NCI-H446 treated with DMSO at 0.1 percent for 48 hours (cell line): Measurements from ENCODE around the gene CRAMP1.
"Not testable (repeated sequence)": the region's sequence is repeated elsewhere in the genome, so short reads cannot be mapped to it uniquely, and the experiment has no call there.

Experiments used
- DNase-seq: peaks from one replicate; lab custom pipeline; 2025; lab: John Stamatoyannopoulos, UW

CRAMP1 gene, protein sequence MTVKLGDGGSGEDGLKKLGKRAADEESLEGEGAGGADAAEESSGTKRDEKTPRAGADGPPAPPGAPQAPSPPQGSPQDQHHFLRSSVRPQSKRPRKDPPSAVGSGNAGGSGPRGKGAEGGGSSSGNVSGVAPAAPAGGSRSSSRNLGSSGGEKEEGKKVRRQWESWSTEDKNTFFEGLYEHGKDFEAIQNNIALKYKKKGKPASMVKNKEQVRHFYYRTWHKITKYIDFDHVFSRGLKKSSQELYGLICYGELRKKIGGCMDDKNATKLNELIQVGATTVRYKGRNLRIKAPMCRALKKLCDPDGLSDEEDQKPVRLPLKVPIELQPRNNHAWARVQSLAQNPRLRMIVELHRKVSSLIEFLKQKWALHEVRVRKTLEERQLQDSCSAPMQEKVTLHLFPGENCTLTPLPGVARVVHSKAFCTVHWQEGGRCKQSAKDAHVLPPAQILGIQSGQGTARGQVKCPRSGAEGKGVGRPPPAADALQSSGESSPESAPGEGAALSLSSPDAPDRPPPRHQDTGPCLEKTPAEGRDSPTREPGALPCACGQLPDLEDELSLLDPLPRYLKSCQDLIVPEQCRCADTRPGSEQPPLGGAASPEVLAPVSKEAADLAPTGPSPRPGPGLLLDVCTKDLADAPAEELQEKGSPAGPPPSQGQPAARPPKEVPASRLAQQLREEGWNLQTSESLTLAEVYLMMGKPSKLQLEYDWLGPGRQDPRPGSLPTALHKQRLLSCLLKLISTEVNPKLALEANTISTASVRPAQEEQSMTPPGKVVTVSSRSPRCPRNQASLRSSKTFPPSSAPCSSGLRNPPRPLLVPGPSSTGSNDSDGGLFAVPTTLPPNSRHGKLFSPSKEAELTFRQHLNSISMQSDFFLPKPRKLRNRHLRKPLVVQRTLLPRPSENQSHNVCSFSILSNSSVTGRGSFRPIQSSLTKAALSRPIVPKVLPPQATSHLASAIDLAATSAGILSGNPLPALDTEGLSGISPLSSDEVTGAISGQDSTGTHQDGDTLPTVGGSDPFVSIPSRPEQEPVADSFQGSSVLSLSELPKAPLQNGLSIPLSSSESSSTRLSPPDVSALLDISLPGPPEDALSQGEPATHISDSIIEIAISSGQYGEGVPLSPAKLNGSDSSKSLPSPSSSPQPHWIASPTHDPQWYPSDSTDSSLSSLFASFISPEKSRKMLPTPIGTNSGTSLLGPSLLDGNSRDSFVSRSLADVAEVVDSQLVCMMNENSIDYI (N-terminal part only)

DNA sequence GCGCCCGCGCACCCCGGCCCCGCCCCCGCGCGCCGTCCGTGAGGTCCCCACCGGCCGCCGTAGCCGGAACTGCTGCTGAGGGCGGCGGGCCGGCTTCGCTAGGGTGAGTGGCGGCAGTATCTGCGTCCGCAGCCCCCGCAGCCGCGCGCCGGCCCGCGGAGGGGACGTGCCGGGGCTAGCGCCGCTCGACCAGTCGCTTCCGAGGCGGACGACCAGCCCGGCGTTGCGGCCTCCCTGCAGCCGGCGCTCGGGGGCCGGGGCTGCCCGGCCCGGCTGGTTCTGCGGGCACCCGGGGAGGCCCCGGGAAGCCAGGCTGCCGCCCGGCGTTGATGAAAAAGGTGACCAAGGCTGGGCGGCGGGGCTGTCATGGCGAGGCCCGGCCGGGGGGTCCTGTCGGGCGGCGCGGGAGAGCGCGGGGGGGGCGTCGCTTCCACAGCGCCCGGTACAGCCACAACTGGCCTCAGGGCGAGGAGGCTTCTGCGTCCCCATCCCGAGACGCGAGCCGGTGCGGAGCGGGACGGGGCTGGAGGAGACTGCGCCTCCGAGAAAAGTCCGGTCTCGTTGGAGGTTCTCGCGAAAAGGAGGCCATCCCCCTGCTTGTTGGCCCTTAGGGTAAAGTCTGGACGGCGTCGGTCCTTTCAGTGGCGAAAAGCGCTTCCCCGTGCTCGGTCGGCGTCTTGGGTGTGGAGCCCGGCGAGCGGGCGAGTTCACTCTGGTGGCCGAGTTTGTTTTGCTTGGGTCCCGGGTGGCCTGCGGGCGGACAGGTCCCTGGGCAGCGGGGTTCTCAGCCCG, at the start of gene CRAMP1:
TSS of gene CRAMP1 (plus strand) at position 41 of the 792 bp plus-strand sequence. CDS start 2,280 bp downstream, outside the sequence.
- DNase-seq: no peak

DNA sequence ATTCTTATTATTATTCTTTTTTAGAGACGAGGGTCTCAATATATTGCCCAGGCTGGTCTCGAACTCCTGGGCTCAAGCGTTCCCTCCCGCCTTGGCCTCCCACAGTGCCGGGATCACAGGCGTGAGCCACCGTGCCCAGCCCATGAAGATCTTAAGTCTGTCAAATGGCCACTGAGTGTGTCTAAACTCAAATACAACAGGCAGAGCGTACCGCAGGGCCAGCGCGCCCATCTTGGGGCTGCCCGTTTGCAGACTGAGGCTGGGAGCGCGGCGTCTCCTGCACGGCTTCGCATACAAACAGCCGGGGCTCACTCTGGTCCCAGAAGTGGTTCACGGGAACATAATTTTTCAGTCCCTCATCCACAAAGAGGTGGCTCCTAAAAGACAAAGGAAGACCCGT, 48.4 kb upstream of the CRAMP1 start:
- DNase-seq: no peak

DNA sequence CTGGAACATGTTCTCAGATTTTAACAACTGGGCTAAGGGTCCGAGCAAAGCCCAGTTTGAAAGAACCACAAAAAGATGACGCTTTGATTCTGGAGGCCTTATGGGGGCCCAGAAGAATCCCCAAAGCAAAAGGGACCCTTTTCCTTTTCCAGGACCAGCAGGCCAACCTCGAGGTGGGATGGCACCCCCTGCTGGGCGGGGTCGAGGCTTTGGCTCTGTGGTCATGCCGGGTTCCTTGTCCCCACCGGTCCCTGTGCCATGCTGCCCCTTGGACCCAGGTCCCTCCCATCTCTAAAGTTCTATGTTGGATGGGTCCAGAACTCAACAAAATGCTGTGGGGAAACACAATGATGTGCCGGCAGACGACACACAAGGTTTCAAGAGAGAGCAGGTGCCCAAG, 47.8 kb upstream of the CRAMP1 start:
- no peak for DNase-seq

DNA sequence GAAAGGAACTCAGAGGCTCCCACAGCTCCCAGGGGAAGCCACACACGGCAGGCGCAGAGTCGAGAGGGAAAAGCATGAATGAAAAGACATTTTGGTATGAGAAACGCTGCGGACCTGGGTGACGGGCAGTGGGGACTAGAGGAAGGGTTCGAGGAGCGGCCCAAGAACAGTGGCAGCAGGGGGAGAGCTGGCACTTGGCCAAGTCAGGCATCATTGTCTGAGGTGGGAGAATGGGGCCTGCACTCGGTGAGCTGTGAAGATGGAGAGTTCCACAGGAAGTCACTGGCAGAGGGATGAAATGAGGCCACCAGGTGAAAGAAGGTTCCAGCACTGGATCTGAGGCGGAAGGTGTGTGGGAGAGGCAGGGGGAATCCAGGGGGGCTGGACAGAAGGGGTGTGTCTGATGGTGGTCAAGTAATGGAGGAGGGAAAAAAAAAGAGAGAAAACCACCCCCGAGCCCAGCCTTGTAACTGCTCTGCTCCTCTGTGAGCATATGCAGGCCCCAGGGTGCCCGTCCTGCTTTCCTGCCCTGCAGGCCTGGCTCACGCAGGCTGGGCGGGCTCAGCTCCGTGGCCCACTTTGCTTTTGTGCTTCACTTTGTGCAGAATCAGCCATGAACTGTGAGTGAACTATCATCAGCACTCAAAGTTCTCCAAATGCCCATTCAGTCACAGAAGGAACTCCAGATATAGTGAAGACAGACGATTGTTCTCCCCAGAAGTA, 46.9 kb upstream of the CRAMP1 start:
- no peak for DNase-seq

DNA sequence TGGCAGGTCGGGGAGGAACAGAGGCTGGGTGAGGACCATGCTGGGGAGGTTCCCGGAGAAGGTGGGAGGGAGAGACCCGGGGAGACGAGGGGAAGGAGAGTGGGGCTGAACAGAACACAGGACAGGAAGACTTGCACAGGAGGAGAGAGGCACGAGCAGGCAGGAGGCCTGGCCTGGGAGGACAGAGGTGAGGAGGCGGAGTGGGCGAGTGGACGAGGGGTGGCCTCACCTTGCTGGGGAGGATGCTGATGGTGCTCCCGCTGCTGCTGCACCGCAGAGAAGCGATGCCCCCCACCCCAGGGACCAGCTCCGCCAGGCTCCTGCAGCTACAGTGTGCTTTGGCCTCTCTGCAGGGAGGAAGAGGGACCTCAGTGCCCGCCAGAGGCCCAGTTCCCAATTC, 44.2 kb upstream of the CRAMP1 start:
- no peak for DNase-seq

DNA sequence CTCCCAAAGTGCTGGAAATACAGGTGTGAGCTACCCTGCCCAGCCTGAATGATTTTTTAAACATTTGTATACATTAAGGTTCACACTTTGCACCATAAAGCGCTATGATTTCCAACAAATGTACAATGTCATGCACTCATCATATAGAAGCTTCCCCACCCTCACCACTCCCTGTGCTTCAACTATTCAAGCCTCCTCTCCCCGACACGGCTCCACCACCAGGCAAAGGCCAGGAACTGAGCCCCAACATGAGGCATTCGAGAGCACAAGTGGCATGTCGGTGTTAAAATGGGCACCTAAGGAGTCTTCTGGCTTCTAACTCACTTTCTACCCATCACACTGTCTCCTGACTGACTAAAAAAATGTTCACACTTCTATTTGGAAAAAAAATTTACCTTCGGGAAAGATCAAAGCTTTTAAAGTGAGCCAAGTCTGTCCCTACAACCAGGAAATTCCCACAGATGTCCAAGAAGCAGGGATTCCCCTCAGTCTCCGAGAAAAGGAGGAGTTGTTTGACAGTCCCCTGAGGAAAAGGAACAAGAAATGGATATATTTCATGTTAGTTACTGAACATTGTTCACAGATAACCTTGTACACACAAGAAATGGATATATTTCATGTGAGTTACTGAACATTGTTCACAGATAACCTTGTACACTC, 41.0 kb upstream of the CRAMP1 start:
- DNase-seq: no peak

DNA sequence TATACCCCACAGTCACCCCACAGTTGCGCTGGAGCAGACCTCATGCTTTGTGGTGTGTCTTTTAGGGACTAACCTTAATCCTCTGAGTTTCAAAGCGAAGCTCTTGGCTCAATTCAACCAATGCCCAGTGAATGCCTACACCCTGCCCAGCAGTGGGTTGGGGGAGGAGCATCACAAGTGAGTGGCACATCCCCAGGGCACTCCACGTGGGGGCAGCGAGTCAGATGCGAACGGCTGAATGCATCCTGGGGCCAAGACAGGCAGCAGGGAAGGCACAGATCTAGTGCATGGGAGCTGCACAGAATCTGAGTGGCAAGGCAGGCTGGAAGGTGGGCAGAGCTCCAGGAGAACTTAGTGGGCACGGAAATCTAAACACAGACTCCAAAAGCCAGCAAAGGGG, 39.5 kb upstream of the CRAMP1 start:
- no peak for DNase-seq

DNA sequence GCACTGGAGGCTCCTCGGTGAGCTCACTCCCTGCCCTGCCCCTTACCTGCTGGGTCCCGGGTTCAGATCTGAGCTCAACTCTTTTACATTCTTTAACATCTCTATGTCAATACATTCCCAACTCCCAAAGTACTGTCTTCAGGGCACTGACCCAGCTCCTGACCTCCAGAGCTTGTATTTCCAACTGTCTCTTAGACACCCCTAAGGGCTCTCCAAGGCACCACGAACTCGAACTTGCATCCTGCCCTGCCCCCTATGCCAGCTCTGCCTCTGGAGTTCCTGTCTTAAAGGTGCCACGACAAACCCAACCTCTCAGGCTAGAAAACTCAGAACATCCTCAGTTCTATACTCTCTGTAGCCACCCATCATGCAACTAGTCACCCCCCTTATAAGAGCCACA, 38.9 kb upstream of the CRAMP1 start:
- no peak for DNase-seq

DNA sequence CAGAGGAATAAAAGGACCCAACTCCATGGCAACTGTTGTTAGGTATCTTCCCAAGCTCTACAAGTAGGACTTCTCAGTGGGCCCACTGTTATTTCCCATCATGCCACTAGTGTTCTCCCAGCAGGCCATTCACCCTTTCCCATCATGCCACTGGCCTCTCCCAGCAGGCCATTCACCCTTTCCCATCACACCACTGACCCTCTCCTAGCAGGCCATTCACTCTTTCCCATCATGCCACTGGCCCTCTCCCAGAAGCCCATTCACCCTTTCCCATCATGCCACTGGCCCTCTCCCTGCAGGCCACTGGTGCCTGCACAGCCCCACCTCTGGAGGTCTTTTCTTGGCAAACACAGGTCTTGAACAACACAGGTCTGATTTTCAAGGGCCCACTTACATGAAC, 36.6 kb upstream of the CRAMP1 start:
- no peak for DNase-seq

DNA sequence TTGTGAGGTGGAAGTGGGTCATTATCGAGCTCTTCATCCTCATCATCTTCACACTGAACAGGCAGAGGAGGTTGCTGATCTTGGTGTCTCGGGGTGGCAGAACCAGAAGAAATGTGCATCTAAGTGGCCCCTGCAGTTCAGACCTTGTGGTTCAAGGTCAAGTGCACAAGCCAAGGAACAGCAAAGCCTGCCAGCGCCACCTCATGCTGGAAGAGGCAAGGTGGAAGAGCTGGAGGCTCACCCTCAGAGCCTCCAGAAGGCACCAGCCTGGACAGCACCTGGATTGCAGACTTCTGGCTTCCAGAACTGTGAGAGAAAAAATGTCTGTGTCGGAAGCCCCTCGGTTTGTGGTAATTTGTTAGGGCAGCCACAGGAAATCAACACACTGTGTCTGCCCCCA, 32.9 kb upstream of the CRAMP1 start:
- no peak for DNase-seq

DNA sequence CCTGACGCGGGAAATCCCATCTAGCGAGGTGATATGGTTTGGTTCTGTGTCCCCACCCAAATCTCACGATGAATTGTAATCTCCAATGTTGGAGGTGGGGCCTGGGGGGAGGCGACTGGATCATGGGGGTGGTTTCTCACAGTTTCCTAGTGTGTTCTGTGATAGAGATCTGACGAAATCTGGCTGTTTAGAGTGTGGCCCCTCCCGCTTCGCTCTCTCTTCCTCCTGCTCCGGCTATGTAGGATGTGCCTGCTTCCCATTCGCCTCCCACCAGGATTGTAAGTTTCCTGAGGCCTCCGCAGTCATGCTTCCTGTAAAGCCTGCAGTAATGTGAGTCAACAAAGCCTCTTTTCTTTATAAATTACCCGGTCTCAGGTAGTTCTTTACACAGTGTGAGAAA, 31.9 kb upstream of the CRAMP1 start:
- DNase-seq: no peak

DNA sequence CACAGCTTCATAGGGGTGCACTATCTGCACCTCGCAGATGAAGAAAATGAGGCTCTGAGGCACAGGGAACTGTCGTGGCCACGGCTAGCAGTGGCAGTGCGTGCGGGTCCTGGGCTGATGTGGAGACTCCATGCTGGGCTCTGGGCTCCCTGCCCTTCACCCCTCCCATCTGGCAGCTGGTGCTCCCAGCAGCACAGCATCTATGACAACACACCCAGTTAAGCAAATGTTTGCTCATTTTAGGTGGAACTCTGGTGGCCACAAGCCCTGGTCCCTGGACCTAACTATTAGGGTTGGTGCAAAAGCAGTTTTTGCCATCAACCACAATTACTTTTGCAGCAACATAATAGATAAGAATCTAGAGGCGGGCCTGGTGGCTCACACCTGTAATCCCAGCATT, 31.2 kb upstream of the CRAMP1 start:
- no peak for DNase-seq

DNA sequence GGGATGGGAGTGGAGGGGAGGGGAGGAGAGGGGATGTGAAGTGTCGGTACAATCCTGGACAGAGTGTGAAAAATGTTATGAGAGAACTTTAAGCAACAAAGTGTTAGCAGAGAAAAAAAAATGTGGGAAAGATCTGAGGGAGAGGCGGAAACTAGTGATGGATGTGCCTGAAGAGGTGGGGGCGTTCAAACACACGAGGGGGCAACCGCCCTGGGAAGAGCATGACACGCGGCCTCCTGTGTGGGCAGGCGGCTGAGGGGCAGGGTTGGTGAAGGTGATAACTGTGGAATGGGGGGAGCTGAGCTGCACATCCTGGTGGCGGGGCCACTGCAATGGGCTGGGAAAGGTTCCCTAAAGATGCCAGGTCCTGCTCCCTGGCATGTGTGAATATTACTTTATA, 30.4 kb upstream of the CRAMP1 start:
- DNase-seq: no peak

DNA sequence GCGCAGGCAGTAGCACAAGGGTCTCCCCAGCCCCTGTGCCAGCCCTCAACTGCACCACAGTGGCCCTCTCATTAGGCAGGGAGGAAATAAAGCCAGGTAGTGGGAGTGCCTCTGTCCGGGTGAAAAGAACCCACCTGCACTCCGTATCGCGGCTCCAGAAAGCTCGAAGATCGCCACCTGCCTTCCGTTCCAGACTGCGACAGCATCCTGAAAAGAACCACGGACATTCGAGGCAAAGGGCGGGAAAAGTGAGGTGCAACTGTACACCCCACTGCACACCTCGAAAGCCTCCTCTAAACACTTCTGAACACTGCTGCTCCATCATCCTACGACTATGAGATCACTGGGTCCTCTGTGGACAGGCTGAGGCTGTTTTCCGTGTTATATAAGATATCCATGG, 29.0 kb upstream of the CRAMP1 start:
- no peak for DNase-seq

DNA sequence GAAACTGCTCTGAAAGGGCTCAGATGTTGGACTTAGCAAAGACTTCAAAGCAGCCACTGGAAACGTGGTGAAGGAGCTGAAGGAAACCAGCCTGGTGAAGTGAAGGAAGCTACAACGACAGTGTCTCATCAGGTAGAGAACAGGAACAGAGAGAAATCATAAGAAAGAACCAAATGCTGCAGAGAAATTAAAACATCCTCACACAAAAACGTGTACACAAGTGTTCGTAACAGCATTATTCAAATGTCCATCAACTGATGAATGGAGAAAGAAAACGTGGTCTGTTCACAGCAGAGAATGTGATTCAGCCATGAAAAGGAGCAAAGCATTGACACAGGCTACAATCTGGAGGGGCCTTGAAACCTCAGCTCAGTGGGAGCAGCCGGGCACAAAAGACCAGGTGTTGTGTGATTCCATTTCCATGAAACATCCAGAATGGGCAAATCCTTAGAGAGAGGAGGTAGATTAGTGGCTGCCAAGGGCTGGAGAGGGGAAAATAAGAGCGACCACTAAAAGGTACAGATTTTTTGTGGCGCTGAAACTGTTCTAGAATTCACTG, 27.2 kb upstream of the CRAMP1 start:
- no peak for DNase-seq

DNA sequence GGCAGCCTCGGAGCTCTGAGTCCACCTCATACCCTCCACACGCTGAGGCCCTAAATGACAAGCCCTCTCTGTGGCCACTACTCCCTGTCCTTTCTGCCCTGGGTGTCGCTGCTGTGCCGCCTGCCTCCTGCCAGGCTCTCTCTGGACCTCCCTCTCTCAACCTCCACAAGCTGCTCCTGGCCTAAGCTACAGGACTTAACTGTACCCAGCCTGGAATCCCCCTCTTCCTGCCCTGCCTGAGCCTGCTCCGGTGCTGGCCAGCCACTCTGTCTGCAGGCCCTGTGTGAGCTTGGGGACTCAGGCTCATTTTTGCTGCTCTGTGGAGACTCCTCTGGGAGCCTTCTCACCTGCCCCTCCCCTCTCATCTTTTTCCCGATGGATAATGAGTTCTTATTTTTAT, 21.8 kb upstream of the CRAMP1 start:
- DNase-seq: no peak

DNA sequence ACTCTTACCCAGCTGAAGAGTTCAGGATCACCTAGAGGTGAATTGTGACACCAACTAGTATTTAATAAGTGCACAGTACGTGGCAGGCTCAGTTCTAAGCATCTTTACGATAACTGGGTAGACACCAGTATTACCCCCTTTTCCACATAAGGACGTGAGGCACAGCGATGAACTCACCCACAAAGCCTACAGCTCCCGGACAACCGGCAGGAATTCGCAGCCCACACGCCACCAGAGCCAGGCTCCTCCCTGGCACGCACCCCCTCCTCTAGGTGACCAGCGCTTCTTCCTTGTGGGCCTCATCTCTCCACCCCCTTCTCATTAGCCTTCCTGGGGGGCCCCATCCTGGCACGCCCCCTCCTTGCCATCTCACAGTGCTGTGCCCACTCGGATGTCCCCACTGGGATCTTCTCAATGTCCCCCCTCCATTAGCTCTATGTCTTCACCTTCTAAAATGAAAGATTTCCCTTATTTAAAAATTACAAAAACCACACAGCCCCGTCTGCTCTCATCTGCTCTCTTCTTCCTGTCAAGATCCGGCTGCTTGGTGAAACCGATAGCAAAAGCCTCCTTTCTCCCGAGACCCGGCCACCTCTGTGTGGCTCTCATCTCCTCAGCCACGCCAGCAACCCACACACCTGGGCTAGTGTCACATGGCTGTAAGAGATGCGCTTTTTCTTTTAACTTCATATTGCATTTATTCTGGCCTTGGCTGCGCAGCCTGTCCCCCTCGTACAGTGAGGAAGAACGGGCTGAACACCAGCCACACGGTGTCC, 21.0 kb upstream of the CRAMP1 start:
- DNase-seq: no peak

DNA sequence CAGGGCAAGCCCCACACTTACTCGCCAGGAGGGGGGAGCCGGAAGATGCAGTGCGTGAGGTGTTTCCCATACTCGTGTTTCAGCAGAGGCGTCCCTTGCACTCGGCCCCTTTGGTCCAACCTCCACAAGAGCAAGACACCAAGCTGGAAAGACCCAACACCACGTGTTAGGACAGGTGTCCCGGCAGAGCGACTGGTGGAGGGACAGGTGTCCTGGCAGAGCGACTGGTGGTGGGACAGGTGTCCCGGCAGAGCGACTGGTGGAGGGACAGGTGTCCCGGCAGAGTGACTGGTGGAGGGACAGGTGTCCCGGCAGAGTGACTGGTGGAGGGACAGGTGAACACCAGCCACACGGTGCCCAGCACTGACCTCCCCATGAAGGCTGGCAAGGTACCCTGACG, 19.7 kb upstream of the CRAMP1 start:
- no peak for DNase-seq

DNA sequence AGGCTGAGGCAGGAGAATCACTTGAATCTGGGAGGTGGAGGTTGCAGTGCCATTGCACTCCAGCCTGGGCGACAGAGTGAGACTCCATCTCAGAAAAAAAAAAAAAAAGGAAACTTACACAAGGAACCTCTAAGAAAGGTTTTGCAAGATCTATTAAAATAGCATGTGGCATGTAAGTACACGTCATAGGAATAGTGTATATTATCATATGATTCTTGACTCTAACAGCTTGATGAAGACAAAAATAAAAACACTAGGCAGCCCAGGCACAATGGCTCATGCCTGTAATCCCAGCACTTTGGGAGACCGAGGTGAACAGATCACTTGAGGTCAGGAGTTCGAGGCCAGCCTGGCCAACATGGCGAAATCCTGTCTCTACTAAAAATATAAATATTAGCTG, 16.6 kb upstream of the CRAMP1 start:
- DNase-seq: not testable (repeated sequence)
